Skin epidermis (tissue), 12 donors: ENCODE data around the gene ARGLU1.

ENCODE experiments used
- H3K27ac ChIP-seq, 21 experiments: fragments of 200-600 bp; sonication (generic) in 11 of 21; one replicate each; pipeline ENCODE4 v1.5.0; 2020; ENCODE audit warnings: mild to moderate bottlenecking in 3 of 21, inconsistent platforms in 2 of 21, moderate library complexity in 2 of 21
- H3K4me3 ChIP-seq, 7 experiments: fragments of 200-600 bp; sonication (generic) in 2 of 7; one replicate each; pipeline ENCODE4 v1.5.0; 2020; ENCODE audit warnings: inconsistent platforms in 2 of 7, mild to moderate bottlenecking in 2 of 7, moderate library complexity in 1 of 7

ARGLU1 gene

DNA sequence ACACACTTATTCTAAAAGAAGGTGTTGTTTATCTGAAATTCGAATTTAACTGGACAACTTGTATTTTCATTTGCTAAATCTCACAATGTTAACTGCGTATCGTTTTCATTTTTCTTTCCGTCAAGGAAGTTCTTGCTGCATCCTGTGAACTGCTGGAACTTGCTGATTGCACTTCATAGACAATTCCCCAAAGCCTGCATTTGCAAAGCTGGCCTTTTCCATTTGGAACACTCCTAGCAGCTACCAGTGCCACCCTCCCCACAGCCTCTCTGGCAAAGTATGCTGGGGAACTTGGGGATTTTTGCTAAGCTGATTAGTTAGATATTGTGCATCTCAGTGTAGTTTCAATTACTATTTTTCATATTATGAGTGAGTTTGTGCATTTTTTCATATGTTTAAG, 20.4 kb upstream of the ARGLU1 start:
- no peak overlapping the region for H3K27ac ChIP-seq
- H3K4me3 ChIP-seq, result no peak overlapping the region

- Histone ChIP-seq H3K27ac (peak overlapping the region in 2 of 21 experiments; percentile 13 to 14), H3K4me3 (no peak overlapping the region)
Measured at GRCh38 chr13:106587787-106588186, 19.9 kb upstream of the ARGLU1 start.

DNA sequence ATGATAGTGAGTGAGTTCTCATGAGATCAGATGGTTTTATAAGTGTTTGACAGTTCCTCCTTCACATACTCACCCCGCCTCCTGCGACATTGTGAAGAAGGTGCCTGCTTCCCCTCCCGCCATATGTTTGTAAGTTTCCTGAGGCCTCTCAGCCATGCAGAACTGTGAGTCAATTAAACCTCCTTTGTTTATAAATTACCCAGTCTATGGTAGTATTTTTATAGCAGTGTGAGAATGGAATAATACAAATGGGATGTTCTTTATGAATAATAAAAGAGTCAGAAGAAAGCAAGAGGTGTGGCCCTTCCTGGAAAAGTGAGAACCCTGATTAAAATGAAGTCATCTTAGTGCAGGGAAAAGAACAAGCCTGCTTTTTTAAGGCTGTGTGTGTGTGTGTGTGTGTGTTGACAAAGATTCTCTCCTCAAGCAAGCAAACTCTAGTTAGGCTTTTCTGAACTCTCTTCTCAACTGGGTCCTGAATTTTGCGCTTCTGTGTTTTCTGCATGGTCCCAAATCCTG, 18.8 kb upstream of the ARGLU1 start:
- H3K27ac ChIP-seq, result no peak overlapping the region
- H3K4me3 ChIP-seq, result no peak overlapping the region

DNA sequence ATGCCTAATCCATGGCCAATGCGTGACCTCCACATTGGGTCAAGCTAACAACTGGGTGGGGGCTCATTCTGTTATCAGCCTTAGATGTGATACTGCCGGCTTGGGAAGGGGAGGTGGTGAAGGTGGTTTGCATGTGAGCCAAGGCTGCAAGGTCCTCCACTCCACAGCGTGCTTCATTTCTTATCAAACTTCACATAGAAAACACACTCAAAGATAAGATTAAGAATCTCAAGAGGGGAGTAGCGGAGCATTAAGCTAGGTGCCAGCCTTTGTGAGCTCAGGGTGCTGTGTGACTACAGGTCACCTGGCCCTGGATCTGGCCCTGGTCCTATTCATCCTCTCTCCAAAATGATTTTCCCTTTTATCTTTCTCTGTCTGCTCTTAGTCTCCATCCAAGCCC, 13.3 kb upstream of the ARGLU1 start:
- H3K27ac ChIP-seq, result no peak overlapping the region
- no peak overlapping the region for H3K4me3 ChIP-seq

- H3K27ac ChIP-seq, result no peak overlapping the region
- no peak overlapping the region for H3K4me3 ChIP-seq
Measured at GRCh38 chr13:106575896-106576295, 8.0 kb upstream of the ARGLU1 start.

DNA sequence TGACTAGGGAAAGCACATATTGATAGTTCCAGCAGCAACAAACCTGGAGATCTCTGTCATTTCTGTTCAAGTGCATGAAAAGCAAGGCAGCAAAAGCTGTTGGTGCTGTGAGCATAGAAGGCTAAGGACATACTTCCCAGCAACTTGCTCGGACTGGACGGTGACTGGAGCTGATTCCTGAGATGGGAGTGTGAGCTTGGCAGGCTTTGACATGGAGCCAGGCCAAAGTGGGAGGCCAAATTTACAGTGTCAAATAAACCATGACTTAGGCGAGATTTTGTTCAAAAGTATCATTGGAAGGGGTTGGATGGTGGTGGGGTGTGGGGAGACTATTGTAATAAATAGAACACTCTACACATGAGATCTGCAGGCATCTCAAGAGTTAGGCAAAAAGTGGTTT, 5.9 kb upstream of the ARGLU1 start:
- peak overlapping the region in 9 of 21 experiments; percentile 2 to 65 (median 44) for H3K27ac ChIP-seq

GRCh38 chr13:106573284-106573846, 5.4 kb upstream of the ARGLU1 start:
- peak overlapping the region in 11 of 21 experiments; percentile 5 to 65 (median 44) for H3K27ac ChIP-seq

More for the DNA sequence above, 5.9 kb upstream of the ARGLU1 start:
- H3K4me3 ChIP-seq, result no peak overlapping the region

GRCh38 chr13:106570299-106570852, 2.4 kb upstream of the ARGLU1 start:
- Histone ChIP-seq H3K4me3 (no peak overlapping the region), H3K27ac (peak overlapping the region in 7 of 21 experiments; percentile 16 to 69 (median 45))

More at GRCh38 chr13:106573284-106573846, 5.4 kb upstream of the ARGLU1 start:
- H3K4me3 ChIP-seq, result no peak overlapping the region

GRCh38 chr13:106569233-106570095, 1.5 kb upstream of the ARGLU1 start:
- Histone ChIP-seq H3K4me3 (no peak overlapping the region), H3K27ac (peak overlapping the region in 7 of 21 experiments; percentile 16 to 69 (median 45))

- peak overlapping the region; percentile 76 to 97 (median 93) for H3K4me3 ChIP-seq
- H3K27ac ChIP-seq, result peak overlapping the region in 15 of 21 experiments; percentile 87 to 99 (median 96)
Measured at GRCh38 chr13:106568299-106569003, 514 bp upstream of the ARGLU1 start.

DNA sequence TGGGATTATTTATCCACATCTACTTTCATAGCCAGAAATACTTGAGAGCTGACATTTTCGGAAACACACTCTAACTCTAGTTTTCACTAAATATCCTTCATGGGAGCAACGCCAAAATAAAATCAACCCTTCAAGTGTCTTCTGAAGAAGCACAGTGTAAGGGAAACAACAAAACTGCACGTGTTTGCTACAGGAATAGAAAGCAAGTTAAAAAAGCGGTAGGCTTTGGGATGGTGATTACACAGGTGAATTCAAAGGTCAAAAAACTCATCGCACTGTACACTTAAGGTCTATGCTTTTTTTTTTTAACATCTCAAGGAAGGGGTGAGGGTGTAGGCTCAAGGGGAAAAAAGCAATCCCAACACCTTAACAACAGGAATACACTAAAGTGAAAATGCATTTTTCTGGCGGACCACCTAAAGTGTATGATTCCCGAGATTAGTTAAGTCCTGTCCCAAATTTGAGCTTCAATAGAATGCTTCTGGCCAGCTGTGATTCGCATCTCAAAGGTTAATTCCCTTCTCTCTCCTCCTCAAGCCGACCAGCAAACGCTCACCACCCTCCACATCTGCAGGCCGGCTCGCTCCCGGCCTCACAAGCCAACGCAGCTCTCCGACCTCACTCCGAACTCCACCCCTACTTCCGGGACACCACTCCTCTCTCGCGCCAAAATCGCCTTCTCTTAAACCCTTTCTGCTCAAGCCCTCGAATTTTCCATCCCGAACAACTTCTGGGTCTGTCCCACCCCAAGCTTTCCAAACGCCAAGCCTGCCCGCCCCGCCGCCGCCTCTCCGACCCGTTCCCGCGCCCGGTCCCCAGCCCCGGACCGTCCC, 1.1 kb downstream of the ARGLU1 start:
- peak overlapping the region; percentile 87 to 99 (median 96) for H3K27ac ChIP-seq
- peak overlapping the region; percentile 76 to 97 (median 93) for H3K4me3 ChIP-seq

GRCh38 chr13:106565127-106565775, 2.7 kb downstream of the ARGLU1 start:
- no peak overlapping the region for H3K4me3 ChIP-seq
- peak overlapping the region in 1 of 21 experiments; percentile 98 for H3K27ac ChIP-seq

- Histone ChIP-seq H3K27ac (no peak overlapping the region), H3K4me3 (no peak overlapping the region)
Measured at GRCh38 chr13:106562301-106562700, 5.6 kb downstream of the ARGLU1 start.

DNA sequence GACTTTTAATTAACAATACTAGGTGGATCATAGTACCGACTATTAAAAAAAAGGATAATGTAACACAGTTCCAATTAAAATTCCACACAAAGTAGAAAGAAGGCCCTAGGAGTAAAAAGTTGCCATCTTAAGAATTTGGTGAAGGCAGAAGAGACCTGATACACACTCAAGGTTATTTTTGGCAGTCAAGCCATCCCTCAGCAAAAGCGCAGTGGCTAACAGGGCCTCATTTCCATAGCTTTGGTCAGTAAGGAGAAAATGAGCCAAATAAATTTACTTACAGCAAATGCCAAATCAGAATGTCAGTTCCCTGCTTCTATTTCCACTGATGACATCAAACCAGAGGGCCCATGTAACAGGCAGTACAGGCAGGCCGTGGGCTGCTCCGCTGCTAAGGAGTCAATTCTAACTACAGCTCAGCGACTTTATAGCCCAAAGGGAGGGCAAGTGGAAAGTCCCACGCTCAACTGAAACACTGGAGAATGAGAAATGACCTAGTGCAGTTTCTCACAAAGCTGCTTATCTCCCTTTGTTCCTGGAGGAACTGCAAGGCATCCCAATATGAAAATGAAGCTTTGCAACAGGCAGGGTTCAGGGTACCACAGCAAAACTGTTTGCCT, 6.3 kb downstream of the ARGLU1 start:
- Histone ChIP-seq H3K4me3 (no peak overlapping the region), H3K27ac (no peak overlapping the region)

GRCh38 chr13:106560821-106561220, 7.1 kb downstream of the ARGLU1 start:
- no peak overlapping the region for H3K27ac ChIP-seq
- H3K4me3 ChIP-seq, result no peak overlapping the region

- Histone ChIP-seq H3K27ac (no peak overlapping the region), H3K4me3 (no peak overlapping the region)
Measured at GRCh38 chr13:106558527-106558926, 9.4 kb downstream of the ARGLU1 start.

- no peak overlapping the region for H3K27ac ChIP-seq
- H3K4me3 ChIP-seq, result no peak overlapping the region
Measured at GRCh38 chr13:106555631-106556328, 12.2 kb downstream of the ARGLU1 start.
